HEK293T (cell line): ENCODE results near the gene IDE.

Experiments
- CTCF ChIA-PET: fragments of 350-600 bp; formaldehyde crosslinking; extraction: SDS; loops from one replicate; lab custom pipeline; 2021; ENCODE audit warnings: antibody characterized with exemption, inconsistent platforms; lab: Yijun Ruan, JAX
- POLR2A ChIA-PET: fragments of 350-600 bp; formaldehyde crosslinking; extraction: SDS; loops from one replicate; lab custom pipeline; 2020; ENCODE audit warnings: antibody characterized with exemption, inconsistent platforms; lab: Yijun Ruan, JAX
- DNase-seq: peaks from one replicate; pipeline ENCODE4 v3.0.0; 2012; ENCODE audit warnings: mixed read lengths; ENCODE audit errors: extremely low spot score
- ARNT ChIP-seq: fragments of 450-650 bp; IDR thresholded peaks from 2 replicates; pipeline ENCODE4 v1.6.1; 2017; ENCODE audit warnings: mild to moderate bottlenecking
- BHLHE40 ChIP-seq: fragments of 450-650 bp; IDR thresholded peaks from 2 replicates; pipeline ENCODE4 v1.6.1; 2016; ENCODE audit warnings: mild to moderate bottlenecking, moderate library complexity, borderline replicate concordance
- CTBP1 ChIP-seq: fragments of 450-650 bp; IDR thresholded peaks from 2 replicates; pipeline ENCODE4 v1.6.1; 2016; ENCODE audit warnings: borderline replicate concordance
- ELF4 ChIP-seq: fragments of 450-650 bp; IDR thresholded peaks from 2 replicates; pipeline ENCODE4 v1.6.1; 2017; ENCODE audit warnings: antibody characterized with exemption
- FOXA1 ChIP-seq: fragments of 450-650 bp; IDR thresholded peaks from 2 replicates; pipeline ENCODE4 v1.6.1; 2016; ENCODE audit warnings: mild to moderate bottlenecking
- FOXK2 ChIP-seq: fragments of 450-650 bp; IDR thresholded peaks from 2 replicates; pipeline ENCODE4 v1.6.1; 2016; ENCODE audit warnings: mild to moderate bottlenecking
- FOXM1 ChIP-seq: fragments of 450-650 bp; IDR thresholded peaks from 2 replicates; pipeline ENCODE4 v1.6.1; 2017; ENCODE audit warnings: mild to moderate bottlenecking, borderline replicate concordance
- HDGF ChIP-seq: fragments of 450-650 bp; IDR thresholded peaks from 2 replicates; pipeline ENCODE4 v1.6.1; 2017; ENCODE audit warnings: antibody characterized with exemption, borderline replicate concordance
- L3MBTL2 ChIP-seq: fragments of 450-650 bp; conservative IDR thresholded peaks from 2 replicates; pipeline ENCODE4 v1.6.1; 2016; ENCODE audit warnings: mild to moderate bottlenecking
- LEF1 ChIP-seq: fragments of 450-650 bp; IDR thresholded peaks from 2 replicates; pipeline ENCODE4 v1.6.1; 2017; ENCODE audit warnings: mild to moderate bottlenecking, borderline replicate concordance
- NFRKB ChIP-seq: fragments of 450-650 bp; IDR thresholded peaks from 2 replicates; pipeline ENCODE4 v1.6.1; 2016; ENCODE audit warnings: mild to moderate bottlenecking, moderate library complexity
- SP1 ChIP-seq: fragments of 450-650 bp; IDR thresholded peaks from 2 replicates; pipeline ENCODE4 v1.6.1; 2017
- SUZ12 ChIP-seq: fragments of 450-650 bp; IDR thresholded peaks from 2 replicates; pipeline ENCODE4 v1.6.1; 2016; ENCODE audit warnings: mild to moderate bottlenecking
- TARDBP ChIP-seq: fragments of 450-650 bp; IDR thresholded peaks from 2 replicates; pipeline ENCODE4 v1.6.1; 2016
- ZNF384 ChIP-seq: fragments of 450-650 bp; IDR thresholded peaks from 2 replicates; pipeline ENCODE4 v1.6.1; 2016
- TF ChIP-seq, protein P1 (sequence below): fragments of 450-650 bp; IDR thresholded peaks from 2 replicates; pipeline ENCODE4 v1.6.1; 2016

IDE gene

DNA sequence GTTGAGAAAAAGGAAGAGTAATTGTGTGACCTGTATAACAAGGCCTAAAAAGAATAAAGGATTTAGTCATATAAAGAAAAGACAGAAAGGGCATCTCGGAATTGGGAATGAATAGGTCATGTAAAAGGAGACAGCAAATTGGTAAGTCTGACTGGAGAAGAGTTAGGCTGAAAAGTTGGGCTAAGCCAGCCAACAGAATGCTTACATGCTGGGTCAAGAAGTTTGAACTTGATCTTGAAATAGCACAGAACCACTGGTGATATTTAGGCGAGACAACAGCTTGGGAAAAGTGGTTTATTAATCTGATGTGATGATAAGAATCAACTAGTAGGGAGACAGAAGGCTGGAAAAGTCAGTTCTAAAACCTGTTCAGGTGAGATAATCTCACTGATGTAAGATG, 4.8 kb downstream of the IDE start:
- no peak for DNase-seq
- ChIA-PET POLR2A (interaction anchor here (1.3 kb wide), 1 partner anchor 23 kb away, joined by 7 read pairs; no protein-coding TSS in a partner anchor), CTCF (no interaction called here)
- TF ChIP-seq L3MBTL2 (no peak), ELF4 (no peak), NFRKB (no peak), LEF1 (no peak), ARNT (no peak), TARDBP (no peak), BHLHE40 (no peak), FOXA1 (no peak), SP1 (no peak), HDGF (no peak), ZNF384 (no peak), FOXM1 (no peak), CTBP1 (no peak), SUZ12 (no peak), FOXK2 (no peak)
- TF ChIP-seq, protein P1, sequence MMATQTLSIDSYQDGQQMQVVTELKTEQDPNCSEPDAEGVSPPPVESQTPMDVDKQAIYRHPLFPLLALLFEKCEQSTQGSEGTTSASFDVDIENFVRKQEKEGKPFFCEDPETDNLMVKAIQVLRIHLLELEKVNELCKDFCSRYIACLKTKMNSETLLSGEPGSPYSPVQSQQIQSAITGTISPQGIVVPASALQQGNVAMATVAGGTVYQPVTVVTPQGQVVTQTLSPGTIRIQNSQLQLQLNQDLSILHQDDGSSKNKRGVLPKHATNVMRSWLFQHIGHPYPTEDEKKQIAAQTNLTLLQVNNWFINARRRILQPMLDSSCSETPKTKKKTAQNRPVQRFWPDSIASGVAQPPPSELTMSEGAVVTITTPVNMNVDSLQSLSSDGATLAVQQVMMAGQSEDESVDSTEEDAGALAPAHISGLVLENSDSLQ = no peak

DNA sequence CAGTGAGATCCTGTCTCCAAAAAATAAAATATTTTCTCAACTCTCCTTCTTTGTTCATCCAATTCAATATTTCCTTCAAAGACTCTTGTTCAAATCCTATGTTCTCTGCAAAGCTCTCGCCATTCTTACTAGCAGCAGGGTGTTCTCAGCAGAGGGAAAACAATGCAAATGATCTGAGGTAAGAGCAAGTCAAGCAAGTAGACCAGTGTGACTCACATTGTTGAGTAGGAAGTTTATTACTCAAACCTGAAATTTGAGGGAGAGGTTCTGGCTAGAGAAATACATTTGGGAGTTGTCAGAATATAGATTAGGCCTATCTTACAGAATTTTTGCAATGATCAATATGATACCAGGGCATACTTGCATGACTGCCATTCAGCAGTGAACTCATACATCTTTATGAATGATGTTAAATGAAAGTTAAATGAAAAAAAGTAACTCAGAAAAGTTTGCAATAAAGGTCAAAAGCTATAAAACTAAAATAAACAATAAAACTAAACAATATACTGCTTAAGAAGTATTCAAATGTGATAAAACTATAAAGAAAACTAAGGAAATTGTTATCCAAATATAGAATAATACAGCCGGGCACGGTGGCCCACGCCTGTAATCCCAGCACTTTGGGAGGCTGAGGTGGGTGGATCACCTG, 5.8 kb downstream of the IDE start:
- TF ChIP-seq ARNT (no peak), ZNF384 (no peak), L3MBTL2 (no peak), BHLHE40 (no peak), CTBP1 (no peak), HDGF (no peak), TARDBP (no peak), LEF1 (no peak), SUZ12 (no peak), FOXK2 (no peak), FOXM1 (no peak), FOXA1 (no peak), ELF4 (no peak)
- TF ChIP-seq, protein P1 = no peak
- DNase-seq = no peak
- ChIA-PET CTCF (no interaction called here), POLR2A (interaction anchor here (1.6 kb wide), 1 partner anchor 23 kb away, joined by 6 read pairs; no protein-coding TSS in a partner anchor)

DNA sequence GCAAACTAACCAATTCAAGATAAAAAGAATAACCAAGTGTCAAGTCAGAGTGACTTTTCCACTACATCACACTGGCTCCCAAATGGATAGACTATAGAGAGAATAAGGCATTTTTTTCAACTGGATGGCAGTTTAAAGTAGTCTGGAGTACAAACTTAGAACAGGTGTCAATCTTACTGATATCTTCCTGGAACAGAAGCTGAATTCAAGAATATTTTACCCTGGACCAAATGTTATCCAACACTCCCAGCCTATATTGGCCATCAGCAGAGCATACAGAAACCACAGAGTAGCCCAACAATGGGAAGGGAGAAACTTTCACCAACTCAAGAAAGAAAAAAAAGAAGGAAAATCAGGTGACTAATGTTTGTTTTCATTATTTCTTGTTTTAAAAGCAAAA, 11.5 kb downstream of the IDE start:
- CTCF ChIA-PET = no interaction called here
- DNase-seq = no peak

DNA sequence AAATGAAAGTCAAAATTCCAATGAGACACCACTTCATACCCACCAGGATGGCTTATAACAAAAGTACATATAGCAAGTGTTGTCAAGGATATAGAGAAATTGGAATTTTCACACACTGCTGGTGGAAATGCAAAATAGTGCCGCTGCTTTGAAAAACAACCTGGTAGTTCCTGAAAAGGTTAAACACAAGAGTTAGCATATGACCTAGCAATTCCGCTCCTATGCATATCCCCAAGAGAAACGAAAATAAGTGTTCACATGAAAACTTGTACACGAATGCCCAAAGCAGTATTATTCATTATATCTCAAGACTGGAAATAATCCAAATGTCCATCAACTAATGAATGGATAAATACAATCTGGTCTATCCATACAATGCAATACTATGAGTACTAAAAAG, 14.8 kb downstream of the IDE start:
- DNase-seq = no peak
- CTCF ChIA-PET = no interaction called here
- TF ChIP-seq FOXK2 (no peak), LEF1 (no peak), CTBP1 (no peak), ARNT (no peak), SUZ12 (no peak), FOXM1 (no peak), HDGF (no peak), SP1 (no peak), TARDBP (no peak), FOXA1 (no peak), BHLHE40 (no peak), ZNF384 (no peak), ELF4 (no peak), L3MBTL2 (no peak), NFRKB (no peak)
- TF ChIP-seq, protein P1 = no peak
- POLR2A ChIA-PET = no interaction called here

More for the DNA sequence above, 11.5 kb downstream of the IDE start:
- POLR2A ChIA-PET = interaction anchor here (1.7 kb wide), 1 partner anchor 10 kb away, joined by 5 read pairs; no protein-coding TSS in a partner anchor
- no peak for TF ChIP-seq HDGF
- no peak for TF ChIP-seq ARNT
- TF ChIP-seq CTBP1 = no peak
- no peak for TF ChIP-seq L3MBTL2
- TF ChIP-seq ZNF384 = no peak
- TF ChIP-seq ELF4 = no peak
- no peak for TF ChIP-seq SUZ12
- TF ChIP-seq FOXM1 = no peak
- TF ChIP-seq NFRKB = no peak
- TF ChIP-seq FOXA1 = no peak

DNA sequence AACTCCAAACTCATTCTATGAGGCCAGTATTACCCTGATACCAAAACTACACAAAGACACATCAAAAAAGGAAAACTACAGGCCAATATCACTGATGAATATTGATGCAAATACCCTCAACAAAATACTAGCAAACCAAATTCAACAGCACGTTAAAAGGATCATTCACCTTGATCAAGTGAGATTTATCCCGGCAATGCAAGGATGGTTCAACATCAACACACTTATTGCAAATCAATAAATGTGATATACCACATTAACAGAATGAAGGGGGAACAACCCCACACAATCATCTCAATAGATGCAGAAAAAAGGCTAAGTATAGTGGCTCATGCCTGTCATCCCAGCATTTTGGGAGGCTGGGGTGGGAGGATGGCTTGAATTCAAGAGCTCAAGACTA, 19.9 kb downstream of the IDE start:
- DNase-seq = no peak
- ChIA-PET CTCF (no interaction called here), POLR2A (no interaction called here)
- no peak for TF ChIP-seq FOXK2
- TF ChIP-seq, protein P1 = no peak
- TF ChIP-seq FOXA1 = no peak
- TF ChIP-seq CTBP1 = no peak
- TF ChIP-seq NFRKB = no peak
- no peak for TF ChIP-seq BHLHE40
- no peak for TF ChIP-seq HDGF
- no peak for TF ChIP-seq L3MBTL2
- TF ChIP-seq SUZ12 = no peak
- TF ChIP-seq ELF4 = no peak
- no peak for TF ChIP-seq FOXM1
- TF ChIP-seq LEF1 = no peak
- no peak for TF ChIP-seq ZNF384
- TF ChIP-seq ARNT = no peak
